Hepatocyte (in vitro differentiated cells): ENCODE data around the gene APOL2. TPM values are rescaled to one million over a fixed set of nuclear protein-coding genes. Genes with fewer than 3 reads are reported as not detected.
"Not testable (repeated sequence)": the region's sequence is repeated elsewhere in the genome, so short reads cannot be mapped to it uniquely, and the experiment has no call there.

Source experiments
- DNase-seq: peaks from one replicate; pipeline ENCODE4 v3.0.0-alpha.2; 2016; ENCODE audit warnings: low spot score
- H2AFZ ChIP-seq: fragments of 200-600 bp; sonication (generic); 2 replicates; pipeline ENCODE4 v1.6.0; 2016; ENCODE audit warnings: antibody characterized with exemption, mild to moderate bottlenecking
- H3K27ac ChIP-seq: fragments of 200-600 bp; sonication (generic); 2 replicates; pipeline ENCODE4 v1.5.1; 2016; ENCODE audit warnings: mild to moderate bottlenecking
- H3K27me3 ChIP-seq: fragments of 200-600 bp; sonication (generic); 2 replicates; pipeline ENCODE4 v1.6.1; 2016
- H3K36me3 ChIP-seq: fragments of 200-600 bp; sonication (generic); replicated peaks from 2 replicates; pipeline ENCODE4 v1.5.1; 2016; ENCODE audit warnings: low read depth; ENCODE audit not compliant: insufficient read depth
- H3K4me1 ChIP-seq: fragments of 200-600 bp; sonication (generic); 2 replicates; pipeline ENCODE4 v1.5.1; 2016; ENCODE audit warnings: mild to moderate bottlenecking, moderate library complexity; ENCODE audit not compliant: insufficient read depth
- H3K4me2 ChIP-seq: fragments of 200-600 bp; sonication (generic); 2 replicates; pipeline ENCODE4 v1.6.0; 2016
- H3K4me3 ChIP-seq: fragments of 200-600 bp; sonication (generic); 2 replicates; pipeline ENCODE4 v1.5.1; 2016; ENCODE audit warnings: mild to moderate bottlenecking
- H3K79me2 ChIP-seq: fragments of 200-600 bp; sonication (generic); 2 replicates; pipeline ENCODE4 v1.6.0; 2017; ENCODE audit warnings: mild to moderate bottlenecking
- H3K9me2 ChIP-seq: fragments of 200-600 bp; sonication (generic); replicated peaks from 2 replicates; pipeline ENCODE4 v1.6.0; 2017; ENCODE audit warnings: mild to moderate bottlenecking; ENCODE audit not compliant: insufficient read depth
- H3K9me3 ChIP-seq: fragments of 200-600 bp; sonication (generic); 2 replicates; pipeline ENCODE4 v1.5.1; 2016; ENCODE audit warnings: low read depth, mild to moderate bottlenecking
- H4K20me1 ChIP-seq: fragments of 200-600 bp; sonication (generic); 2 replicates; pipeline ENCODE4 v1.6.0; 2016; ENCODE audit warnings: mild to moderate bottlenecking; ENCODE audit not compliant: insufficient read depth, poor library complexity, severe bottlenecking
- CTCF ChIP-seq: fragments of 200-600 bp; sonication (generic); IDR thresholded peaks from 2 replicates; pipeline ENCODE4 v1.5.1; 2016; ENCODE audit warnings: antibody characterized with exemption, mild to moderate bottlenecking; ENCODE audit not compliant: poor library complexity
- EZH2 ChIP-seq: fragments of 200-600 bp; sonication (generic); IDR thresholded peaks from 2 replicates; pipeline ENCODE4 v1.6.1; 2016; ENCODE audit warnings: antibody characterized with exemption, mild to moderate bottlenecking, borderline replicate concordance
- EZH2phosphoT487 ChIP-seq: fragments of 200-600 bp; sonication (generic); IDR thresholded peaks from one replicate; pipeline ENCODE4 v1.6.1; 2018; ENCODE audit warnings: antibody characterized with exemption, mild to moderate bottlenecking, low read depth, moderate library complexity; ENCODE audit not compliant: unreplicated experiment, severe bottlenecking
- WGBS: methylation state at CpG from one replicate; pipeline ENCODE4 v1.1.6; 2016; ENCODE audit warnings: low lambda C conversion rate; ENCODE audit errors: missing lambda C conversion rate; 5-methylcytosine and 5-hydroxymethylcytosine counted together
- polyA plus RNA-seq: library from polyadenylated mRNA; unstranded; fragments of >200 nt; fragmentation: Nextera tagmentation; extraction: Ambion mirVana; gene quantifications from 2 replicates; pipeline ENCODE4 v1.2.1, GENCODE V29; 2016
- total RNA-seq: library from RNA; depleted of rRNA; stranded (reverse); fragments of >200 nt; gene quantifications from 2 replicates; pipeline ENCODE4 v1.2.3, GENCODE V29; 2014

APOL2 gene
- total and polyA plus RNA-seq, 2 experiments from 2014 or later = 19.5 to 34.8 TPM

GRCh38 chr22:36267896-36268485 lies 28.7 kb upstream of the APOL2 start:
- no peak overlapping the region for H3K27ac ChIP-seq
- no peaks in the 10 kb centered on the region for H3K4me1 ChIP-seq
- 92% methylated on average over 11 of the region's 11 CpGs for WGBS
- no peaks in the 10 kb centered on the region for H3K79me2 ChIP-seq
- no peak overlapping the region for H2AFZ ChIP-seq
- H3K4me3 ChIP-seq = no peak overlapping the region
- no peak for TF ChIP-seq CTCF
- TF ChIP-seq EZH2phosphoT487 = no peak
- no peak for TF ChIP-seq EZH2
- no peak for DNase-seq
- no peak overlapping the region for H3K4me2 ChIP-seq
- no peaks in the 10 kb centered on the region for H3K9me2 ChIP-seq
- no peaks in the 10 kb centered on the region for H4K20me1 ChIP-seq
- H3K9me3 ChIP-seq = no peaks in the 10 kb centered on the region
- H3K36me3 ChIP-seq = no peaks in the 10 kb centered on the region
- no peaks in the 10 kb centered on the region for H3K27me3 ChIP-seq

- H3K36me3 ChIP-seq = no peaks in the 10 kb centered on the region
- no peak overlapping the region for H3K4me3 ChIP-seq
- no peaks in the 10 kb centered on the region for H3K9me2 ChIP-seq
- H3K27me3 ChIP-seq = no peaks in the 10 kb centered on the region
- WGBS = 97% methylated on average over 4 of the region's 4 CpGs
- H3K79me2 ChIP-seq = no peaks in the 10 kb centered on the region
- H3K4me1 ChIP-seq = no peaks in the 10 kb centered on the region
- no peak overlapping the region for H3K27ac ChIP-seq
- H4K20me1 ChIP-seq = no peaks in the 10 kb centered on the region
- H3K9me3 ChIP-seq = no peaks in the 10 kb centered on the region
- no peak for DNase-seq
- no peak overlapping the region for H3K4me2 ChIP-seq
- no peak for TF ChIP-seq EZH2
- TF ChIP-seq CTCF = no peak
- TF ChIP-seq EZH2phosphoT487 = no peak
- no peak overlapping the region for H2AFZ ChIP-seq
These were observed 27.7 kb upstream of the APOL2 start for GRCh38 chr22:36267058-36267457.

GRCh38 chr22:36263886-36264664 lies 24.7 kb upstream of the APOL2 start:
- not testable (repeated sequence) for H3K4me3 ChIP-seq, H3K27ac ChIP-seq, H3K79me2 ChIP-seq, H3K27me3 ChIP-seq, H3K4me1 ChIP-seq, H3K9me2 ChIP-seq, H3K4me2 ChIP-seq, H3K9me3 ChIP-seq, H4K20me1 ChIP-seq, DNase-seq, H2AFZ ChIP-seq, H3K36me3 ChIP-seq
- 85% methylated on average over 7 of the region's 7 CpGs for WGBS

GRCh38 chr22:36263216-36263673 lies 23.9 kb upstream of the APOL2 start:
- H3K27me3 ChIP-seq, H3K4me2 ChIP-seq, H4K20me1 ChIP-seq, DNase-seq, H3K9me3 ChIP-seq, H3K27ac ChIP-seq, H2AFZ ChIP-seq, H3K36me3 ChIP-seq, H3K9me2 ChIP-seq, H3K79me2 ChIP-seq, H3K4me3 ChIP-seq: not testable (repeated sequence)
- WGBS = 56% methylated on average over 5 of the region's 5 CpGs
- H3K4me1 ChIP-seq = peaks cover 15% of the 10 kb centered on the region

- H3K9me3 ChIP-seq, H4K20me1 ChIP-seq, H2AFZ ChIP-seq, H3K4me2 ChIP-seq, H3K36me3 ChIP-seq, H3K27me3 ChIP-seq, H3K27ac ChIP-seq, H3K79me2 ChIP-seq, H3K9me2 ChIP-seq, DNase-seq, H3K4me3 ChIP-seq: not testable (repeated sequence)
- WGBS = 98% methylated on average over 3 of the region's 3 CpGs
- peaks cover 15% of the 10 kb centered on the region for H3K4me1 ChIP-seq
These were observed 23.0 kb upstream of the APOL2 start for GRCh38 chr22:36262307-36262706.

- not testable (repeated sequence) for H4K20me1 ChIP-seq, H3K4me3 ChIP-seq, H3K9me3 ChIP-seq, DNase-seq, H2AFZ ChIP-seq, H3K36me3 ChIP-seq, H3K9me2 ChIP-seq, H3K79me2 ChIP-seq, H3K27me3 ChIP-seq, H3K4me2 ChIP-seq, H3K27ac ChIP-seq
- WGBS = 79% methylated on average over 6 of the region's 6 CpGs
- H3K4me1 ChIP-seq = peaks cover 15% of the 10 kb centered on the region
These were observed 22.3 kb upstream of the APOL2 start for GRCh38 chr22:36261675-36262074.
